ENCODE measurements around the gene MRPL14. TPM values are rescaled to one million over a fixed set of nuclear protein-coding genes. Genes with fewer than 3 reads are reported as not detected.
"Not testable (repeated sequence)": the region's sequence is repeated elsewhere in the genome, so short reads cannot be mapped to it uniquely, and the experiment has no call there.

Gene MRPL14
- total RNA-seq, 1 donor from 2014 or later: 65.5 TPM

GRCh38 chr6:44091981-44092884 is 35.0 kb downstream of the MRPL14 start:
- no peaks in the 10 kb centered on the region for H3K9me3 Mint-ChIP-seq
- no peaks in the 10 kb centered on the region for H3K27me3 Mint-ChIP-seq (ENCODE audit: low read depth)
- no peak overlapping the region for H3K4me3 Mint-ChIP-seq
- TF ChIP-seq CTCF (conservative IDR thresholded peaks at IDR 0.05): no peak
- H3K27ac Mint-ChIP-seq (ENCODE audit: unreplicated experiment): no peak overlapping the region
- no peak for DNase-seq (ENCODE audit: low read depth, low spot score)
- H3K36me3 Mint-ChIP-seq (ENCODE audit: low read depth): no peaks in the 10 kb centered on the region
- H3K4me1 Mint-ChIP-seq: no peaks in the 10 kb centered on the region

- not testable (repeated sequence) for H3K4me3 Mint-ChIP-seq; H3K27me3 Mint-ChIP-seq (ENCODE audit: low read depth); H3K36me3 Mint-ChIP-seq (ENCODE audit: low read depth)
Observed at GRCh38 chr6:44091356-44091755, 35.9 kb downstream of the MRPL14 start.

GRCh38 chr6:44090465-44090864 is 36.8 kb downstream of the MRPL14 start:
- Mint-ChIP-seq H3K9me3 (no peaks in the 10 kb centered on the region), H3K27me3 (ENCODE audit: low read depth) (no peaks in the 10 kb centered on the region), H3K4me3 (no peak overlapping the region), H3K4me1 (peaks cover 3% of the 10 kb centered on the region), H3K27ac (ENCODE audit: unreplicated experiment) (no peak overlapping the region), H3K36me3 (ENCODE audit: low read depth) (no peaks in the 10 kb centered on the region)
- TF ChIP-seq CTCF (conservative IDR thresholded peaks at IDR 0.05): no peak
- DNase-seq (ENCODE audit: low read depth, low spot score): no peak

More at GRCh38 chr6:44091356-44091755, 35.9 kb downstream of the MRPL14 start:
- not testable (repeated sequence) for H3K27ac Mint-ChIP-seq (ENCODE audit: unreplicated experiment); H3K4me1 Mint-ChIP-seq; H3K9me3 Mint-ChIP-seq; DNase-seq (ENCODE audit: low read depth, low spot score)

- H3K27ac Mint-ChIP-seq (ENCODE audit: unreplicated experiment): no peak overlapping the region
- no peak overlapping the region for H3K4me3 Mint-ChIP-seq
- H3K9me3 Mint-ChIP-seq: no peaks in the 10 kb centered on the region
- no peak for TF ChIP-seq CTCF (conservative IDR thresholded peaks at IDR 0.05)
- no peaks in the 10 kb centered on the region for H3K27me3 Mint-ChIP-seq (ENCODE audit: low read depth)
- no peaks in the 10 kb centered on the region for H3K36me3 Mint-ChIP-seq (ENCODE audit: low read depth)
- H3K4me1 Mint-ChIP-seq: peaks cover 10% of the 10 kb centered on the region
- no peak for DNase-seq (ENCODE audit: low read depth, low spot score)
Observed at GRCh38 chr6:44088827-44089590, 38.2 kb downstream of the MRPL14 start.

GRCh38 chr6:44087623-44088022 is 39.6 kb downstream of the MRPL14 start:
- no peak overlapping the region for H3K27ac Mint-ChIP-seq (ENCODE audit: unreplicated experiment)
- no peaks in the 10 kb centered on the region for H3K36me3 Mint-ChIP-seq (ENCODE audit: low read depth)
- no peak for TF ChIP-seq CTCF (conservative IDR thresholded peaks at IDR 0.05)
- H3K4me3 Mint-ChIP-seq: no peak overlapping the region
- no peaks in the 10 kb centered on the region for H3K27me3 Mint-ChIP-seq (ENCODE audit: low read depth)
- peaks cover 10% of the 10 kb centered on the region for H3K4me1 Mint-ChIP-seq
- H3K9me3 Mint-ChIP-seq: no peaks in the 10 kb centered on the region
- no peak for DNase-seq (ENCODE audit: low read depth, low spot score)
